GM21619 (cell line): Measurements from ENCODE around the gene HCRTR1.

Experiments
- ATAC-seq: cut with Tn5 transposase; IDR thresholded peaks from one replicate; pipeline ENCODE4 v1.9.1; 2021; ENCODE audit not compliant: unreplicated experiment

Gene HCRTR1

GRCh38 chr1:31617218-31617915, at the start of gene HCRTR1:
HCRTR1 (plus strand) TSS chr1:31617689; CDS start chr1:31619193, 1,504 bp downstream.
- ATAC-seq, result no peak

GRCh38 chr1:31567956-31568570, 49.4 kb upstream of the HCRTR1 start:
- no peak for ATAC-seq

- ATAC-seq, result no peak
Observed at GRCh38 chr1:31568895-31569595, 48.4 kb upstream of the HCRTR1 start.

GRCh38 chr1:31569596-31570173, 47.8 kb upstream of the HCRTR1 start:
- no peak for ATAC-seq

GRCh38 chr1:31570228-31570627, 47.3 kb upstream of the HCRTR1 start:
- no peak for ATAC-seq

GRCh38 chr1:31570906-31571305, 46.6 kb upstream of the HCRTR1 start:
- ATAC-seq, result no peak

- ATAC-seq, result no peak
Observed at GRCh38 chr1:31571340-31572295, 45.9 kb upstream of the HCRTR1 start.

GRCh38 chr1:31572323-31573104, 45.0 kb upstream of the HCRTR1 start:
- ATAC-seq, result no peak

GRCh38 chr1:31573261-31573660, 44.2 kb upstream of the HCRTR1 start:
- no peak for ATAC-seq

GRCh38 chr1:31574749-31575368, 42.6 kb upstream of the HCRTR1 start:
- ATAC-seq, result no peak

GRCh38 chr1:31575369-31576140, 41.9 kb upstream of the HCRTR1 start:
- no peak for ATAC-seq

- no peak for ATAC-seq
Observed at GRCh38 chr1:31576201-31576669, 41.3 kb upstream of the HCRTR1 start, which contains the start of gene TINAGL1. TINAGL1 (plus strand) TSS chr1:31576515; CDS start chr1:31577149, 634 bp downstream.

GRCh38 chr1:31576743-31577455, 40.6 kb upstream of the HCRTR1 start:
- no peak for ATAC-seq

GRCh38 chr1:31577515-31578192, 39.8 kb upstream of the HCRTR1 start:
- ATAC-seq, result no peak

- ATAC-seq, result no peak
Observed at GRCh38 chr1:31579374-31579773, 38.1 kb upstream of the HCRTR1 start.

- no peak for ATAC-seq
Observed at GRCh38 chr1:31580513-31580870, 37.0 kb upstream of the HCRTR1 start.

GRCh38 chr1:31580891-31581603, 36.4 kb upstream of the HCRTR1 start:
- ATAC-seq, result no peak
